GM21576 (cell line): ENCODE results near the gene HIVEP3.

Source experiments
- ATAC-seq: cut with Tn5 transposase; IDR thresholded peaks from one replicate; pipeline ENCODE4 v1.9.1; 2021; ENCODE audit warnings: mild to moderate bottlenecking, moderate library complexity; ENCODE audit not compliant: unreplicated experiment

HIVEP3 gene

DNA sequence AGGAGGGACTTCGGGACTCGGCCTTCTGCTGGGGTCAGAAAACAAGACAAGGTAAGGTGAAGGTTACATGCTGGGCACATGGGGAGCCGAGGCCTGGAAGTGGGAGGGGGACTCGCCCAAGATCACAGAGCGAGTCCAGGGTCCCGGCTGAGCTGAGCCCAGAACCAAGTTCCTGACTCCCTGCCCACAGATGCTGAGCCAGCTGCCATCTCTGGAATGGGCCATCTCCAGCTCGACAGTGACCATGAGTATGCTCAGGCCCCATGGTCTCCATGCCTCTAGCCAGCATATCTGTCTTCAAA, 407.5 kb downstream of the HIVEP3 start:
- ATAC-seq, result no peak

DNA sequence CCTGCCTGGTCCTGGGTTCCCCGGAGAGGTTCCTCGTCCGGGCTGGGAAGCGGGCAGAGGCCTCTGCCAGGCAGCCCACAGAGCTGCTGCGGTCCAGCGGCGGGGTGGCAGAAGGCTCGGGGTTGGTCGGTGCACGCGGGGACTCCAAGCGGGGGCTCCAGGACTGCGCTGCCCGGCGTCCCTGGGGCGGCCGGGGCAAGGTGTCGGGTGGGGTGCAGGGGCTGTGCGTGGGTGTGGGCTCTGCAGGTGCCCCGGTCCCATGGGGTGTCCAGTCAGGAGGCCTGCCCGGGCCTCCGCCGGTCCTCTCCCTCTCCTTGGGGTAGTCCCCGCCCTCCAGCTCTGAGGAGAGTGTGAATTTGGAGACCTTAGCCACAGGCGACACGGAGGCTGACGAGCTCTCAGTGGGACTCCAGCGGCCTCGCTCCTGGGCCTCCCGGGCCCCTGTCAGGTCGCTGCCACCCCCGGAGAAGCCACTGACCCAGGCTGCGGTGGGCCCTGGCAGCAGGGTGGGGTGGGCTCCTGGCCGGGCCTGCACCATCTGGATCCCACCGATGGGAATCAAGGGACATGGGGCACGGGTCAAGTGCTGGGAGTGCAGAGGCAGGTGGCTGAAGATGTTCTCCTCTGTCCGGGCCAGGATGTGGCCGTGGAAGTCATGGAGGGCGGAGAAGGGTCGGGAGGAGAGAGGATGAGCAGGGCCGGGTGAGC, 408.0 kb downstream of the HIVEP3 start:
- ATAC-seq, result no peak

- no peak for ATAC-seq
These were observed 409.5 kb downstream of the HIVEP3 start for GRCh38 chr1:41509270-41509671.

- no peak for ATAC-seq
These were observed 410.4 kb downstream of the HIVEP3 start for GRCh38 chr1:41508290-41508689.

GRCh38 chr1:41507836-41508235, 410.9 kb downstream of the HIVEP3 start:
- no peak for ATAC-seq

DNA sequence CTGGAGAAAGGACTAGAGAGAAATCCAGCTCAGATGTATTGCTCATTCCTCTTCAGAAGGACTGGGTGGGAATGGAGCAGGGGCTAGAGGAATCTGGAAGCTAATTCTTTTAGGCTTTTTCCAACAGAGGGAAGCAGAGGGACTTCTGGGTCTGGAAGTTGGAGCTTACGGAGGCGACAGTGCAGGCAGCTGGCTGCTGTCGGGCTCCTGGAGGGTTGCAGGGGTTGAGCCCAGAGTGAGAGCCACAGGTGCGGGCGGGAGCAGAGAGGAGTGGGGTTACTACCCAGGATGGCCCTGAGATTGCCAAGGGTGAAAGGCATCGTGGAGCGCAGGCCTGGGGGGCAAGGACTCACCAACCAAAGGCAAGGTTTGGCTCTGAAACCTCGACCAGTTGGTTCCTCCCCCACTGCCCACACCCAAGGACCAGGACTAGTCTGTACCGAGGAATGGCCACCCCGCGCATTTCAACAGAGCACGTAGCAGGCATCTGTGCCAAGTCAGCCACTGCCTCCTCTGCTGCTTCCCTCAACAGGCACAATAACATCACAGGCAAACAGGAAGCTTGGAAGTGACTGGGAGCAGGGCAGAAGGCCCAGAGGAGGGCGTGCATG, 411.5 kb downstream of the HIVEP3 start:
- ATAC-seq, result no peak

GRCh38 chr1:41504114-41505035, 414.3 kb downstream of the HIVEP3 start:
- ATAC-seq, result no peak

DNA sequence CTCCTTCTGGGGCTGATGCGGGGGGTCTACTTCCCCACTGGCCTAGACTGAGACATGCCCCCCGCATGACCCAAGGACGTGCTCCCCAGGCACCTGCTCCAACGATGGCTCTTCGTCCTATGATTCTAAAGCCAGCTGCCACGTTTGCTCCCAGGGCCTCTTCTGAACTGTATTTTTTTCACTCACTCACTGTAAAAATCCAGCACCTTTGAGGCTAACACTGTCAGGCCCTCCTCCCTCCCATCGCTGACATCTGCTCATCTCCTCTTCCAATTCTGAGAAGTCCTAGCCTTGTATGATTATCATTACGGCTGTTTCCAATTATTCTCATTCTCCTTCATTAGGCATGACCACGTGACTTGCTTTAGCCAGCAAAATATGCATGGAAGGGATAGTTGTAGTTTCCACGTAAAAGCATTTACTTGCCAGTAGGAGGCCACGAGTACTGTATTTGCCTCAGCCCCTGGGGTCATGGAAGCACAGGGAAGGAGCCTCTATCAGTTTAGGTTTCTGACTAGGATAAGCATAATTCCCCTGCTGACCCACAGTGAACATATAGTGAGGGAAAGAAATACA, 415.1 kb downstream of the HIVEP3 start:
- ATAC-seq, result no peak

- no peak for ATAC-seq
These were observed 415.8 kb downstream of the HIVEP3 start for GRCh38 chr1:41502912-41503311.

- no peak for ATAC-seq
These were observed 417.1 kb downstream of the HIVEP3 start for GRCh38 chr1:41501581-41501980.

DNA sequence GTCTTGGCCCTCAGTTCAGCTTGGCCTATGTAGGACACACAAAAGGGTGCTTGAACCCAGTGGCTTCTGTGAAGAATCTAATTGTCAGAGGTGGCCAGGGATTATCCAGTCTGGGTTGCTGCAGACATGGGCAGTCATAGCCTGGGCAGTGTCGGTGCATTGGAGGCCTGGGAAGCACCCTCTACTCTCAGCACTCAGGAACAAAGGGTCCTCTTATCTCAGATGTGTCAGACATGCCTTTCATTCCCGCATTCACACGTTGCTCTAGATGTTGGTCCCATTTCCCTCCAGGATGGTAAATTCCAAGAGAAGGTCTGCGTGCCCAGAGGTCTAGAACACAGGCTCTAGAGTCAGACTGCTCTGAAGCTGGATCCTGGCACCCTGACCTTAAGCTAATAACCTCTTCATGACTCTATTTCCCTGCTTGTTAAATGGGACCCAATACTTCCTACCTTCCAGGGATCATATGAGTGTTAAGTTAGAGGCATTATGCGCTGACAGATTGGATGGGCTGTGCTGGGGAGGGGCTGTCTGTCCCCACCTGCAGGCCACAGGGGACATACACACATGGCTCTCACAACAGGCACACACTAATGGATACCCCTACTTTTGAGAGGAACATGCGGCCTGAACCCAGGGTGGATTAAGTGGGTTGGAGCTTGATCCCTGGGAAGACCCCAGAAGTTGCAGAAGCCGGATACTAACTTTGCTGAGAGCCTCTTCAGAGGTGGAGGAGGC, 417.8 kb downstream of the HIVEP3 start:
- ATAC-seq, result no peak

DNA sequence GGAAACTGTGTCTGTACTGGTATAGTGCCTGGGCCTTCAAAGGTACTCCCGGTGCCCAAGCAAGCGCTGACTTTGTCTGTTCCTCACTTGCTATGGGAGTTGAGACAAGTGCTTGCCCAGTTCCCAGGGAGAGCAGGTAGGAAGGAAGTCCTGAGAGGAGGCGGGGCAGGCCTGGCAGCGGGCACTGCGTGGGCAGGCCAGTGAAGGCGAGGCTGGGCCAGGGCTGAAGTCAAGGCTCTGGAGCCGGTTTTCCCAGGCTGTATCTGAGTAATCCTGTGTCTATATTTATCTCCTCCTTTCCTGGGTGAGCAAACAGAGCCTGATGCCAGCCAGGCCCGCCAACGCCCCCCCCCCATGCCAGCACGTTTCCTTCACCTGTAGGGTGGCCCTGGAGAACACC, 418.3 kb downstream of the HIVEP3 start:
- no peak for ATAC-seq

DNA sequence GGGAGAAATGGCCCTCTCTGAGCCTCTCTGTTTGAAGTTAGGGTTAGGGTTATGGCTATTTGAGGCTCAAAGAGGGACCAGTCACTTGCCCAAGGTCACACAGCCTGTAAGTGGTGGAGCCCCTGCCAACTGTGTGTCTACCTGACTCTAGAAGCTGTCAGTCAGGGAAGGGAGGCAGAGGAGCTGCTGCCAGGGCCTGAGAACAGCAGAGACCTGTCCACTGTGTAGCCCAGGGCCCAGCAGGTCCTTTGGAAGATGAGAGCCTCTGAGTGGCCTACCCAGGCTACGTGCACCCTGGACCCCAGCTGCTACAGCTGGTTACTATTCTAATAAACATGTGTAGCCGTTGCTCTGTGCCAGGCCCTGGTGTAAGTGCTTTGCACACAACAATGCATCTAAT, 419.1 kb downstream of the HIVEP3 start:
- no peak for ATAC-seq

GRCh38 chr1:41498804-41499203, 419.9 kb downstream of the HIVEP3 start:
- ATAC-seq, result no peak

DNA sequence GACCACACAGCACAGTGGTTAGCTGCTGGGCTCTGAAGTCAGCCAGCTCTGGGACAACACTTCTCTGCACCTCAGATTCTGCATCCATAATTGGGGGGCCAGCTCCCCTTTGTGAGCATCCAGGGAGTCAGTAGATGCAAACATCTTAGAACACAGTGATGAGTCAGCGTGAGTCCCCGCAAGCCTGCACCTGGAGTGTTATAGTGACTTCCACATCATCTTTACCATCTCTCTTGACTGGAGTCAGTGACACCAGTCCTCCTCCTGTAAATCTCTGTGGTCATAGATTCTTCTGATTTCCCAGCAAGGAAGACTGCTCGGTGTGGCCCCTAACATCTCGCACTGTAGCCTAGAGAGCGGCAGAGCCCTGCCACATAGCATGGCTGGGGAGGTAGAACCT, 420.3 kb downstream of the HIVEP3 start:
- no peak for ATAC-seq

GRCh38 chr1:41497461-41498030, 421.2 kb downstream of the HIVEP3 start:
- no peak for ATAC-seq

DNA sequence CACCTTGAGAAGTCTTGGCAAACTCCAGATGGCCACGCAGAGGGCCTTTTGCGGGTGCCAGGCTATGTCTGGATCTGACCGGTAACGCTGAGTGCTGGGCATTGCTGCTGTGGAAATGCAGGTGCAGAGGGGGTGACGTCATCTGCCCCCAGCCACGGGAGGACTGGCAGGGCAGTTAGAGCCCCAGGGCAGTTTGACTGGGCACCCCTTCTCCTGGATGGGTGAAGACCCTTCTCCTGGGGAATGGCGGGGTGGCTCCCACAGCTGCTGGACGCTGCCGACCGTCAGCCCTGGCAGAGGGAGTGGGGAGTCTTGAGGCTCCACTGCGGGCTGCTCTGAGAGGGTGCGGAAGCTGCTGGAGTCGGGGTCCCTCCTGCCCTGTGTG, 421.7 kb downstream of the HIVEP3 start:
- no peak for ATAC-seq

- no peak for ATAC-seq
These were observed 422.4 kb downstream of the HIVEP3 start for GRCh38 chr1:41496080-41497055.

GRCh38 chr1:41495210-41495948, 423.3 kb downstream of the HIVEP3 start:
- ATAC-seq, result no peak
